HepG2 (cell line): ENCODE measurements around the gene TCF23. TPM values are rescaled to one million over a fixed set of nuclear protein-coding genes. Genes with fewer than 3 reads are reported as not detected.

Experiments used
- JARID2 ChIP-seq: sonication (generic); formaldehyde crosslinking; IDR thresholded peaks from 2 replicates; pipeline ENCODE4 v1.8.1; 2023; ENCODE audit warnings: missing genetic modification reagents, inconsistent platforms; ENCODE audit not compliant: insufficient replicate concordance
- JUNB ChIP-seq: sonication (generic); formaldehyde crosslinking; IDR thresholded peaks from 2 replicates; pipeline ENCODE4 v1.8.0; 2022; ENCODE audit warnings: missing genetic modification reagents, mild to moderate bottlenecking, borderline replicate concordance
- KLF6 ChIP-seq: IDR thresholded peaks from 2 replicates; pipeline ENCODE4 v1.8.0; 2016; ENCODE audit warnings: missing biosample characterization, missing genetic modification reagents
- MAFF ChIP-seq: IDR thresholded peaks from 2 replicates; pipeline ENCODE4 v1.6.1; 2011; ENCODE audit warnings: low read depth, low read length, improper control_type of control experiment
- SAP130 ChIP-seq: IDR thresholded peaks from 2 replicates; pipeline ENCODE4 v1.6.1; 2016; ENCODE audit warnings: low read depth
- ZNF451 ChIP-seq: sonication (generic); formaldehyde crosslinking; IDR thresholded peaks from 2 replicates; pipeline ENCODE4 v1.5.0; 2020; ENCODE audit warnings: mild to moderate bottlenecking, missing genetic modification reagents
- ZNF75D ChIP-seq: sonication (generic); formaldehyde crosslinking; IDR thresholded peaks from 2 replicates; pipeline ENCODE4 v1.8.1; 2023; ENCODE audit warnings: missing genetic modification reagents, mild to moderate bottlenecking, borderline replicate concordance
- polyA plus RNA-seq, 8 experiments: library from polyadenylated mRNA; depleted of rRNA in 3 of 8; stranded (reverse) in 7 of 8; unstranded in 1 of 8; fragments of >200 nt; fragmentation: Illumina TruSeq in 4 of 8; extraction: Trizol in 4 of 8; gene quantifications; 2 replicates each; pipeline versions ENCODE4 v1.2.1 to v1.2.3, GENCODE V29; 2011 to 2016; ENCODE audit warnings: low read depth in 4 of 8, missing spikeins in 1 of 8, mixed read lengths in 1 of 8; ENCODE audit not compliant: insufficient read depth in 1 of 8
- total RNA-seq, 5 experiments: library from RNA; depleted of rRNA; stranded (reverse); fragments of >200 nt; fragmentation: Illumina TruSeq; extraction: Trizol; gene quantifications; 2 replicates each; pipeline ENCODE4 v1.2.3, GENCODE V29; 2016; ENCODE audit warnings: low read depth in 1 of 5
- TF ChIP-seq, protein P1 (sequence below): sonication (generic); formaldehyde crosslinking; IDR thresholded peaks from 2 replicates; pipeline ENCODE4; 2020; ENCODE audit warnings: missing genetic modification reagents, mild to moderate bottlenecking, borderline replicate concordance
- TF ChIP-seq, protein P2 (sequence below): sonication (generic); formaldehyde crosslinking; IDR thresholded peaks from 2 replicates; pipeline ENCODE4 v1.4.0; 2020; ENCODE audit warnings: mild to moderate bottlenecking, missing genetic modification reagents
- TF ChIP-seq, protein P3 (sequence below): IDR thresholded peaks from 2 replicates; pipeline ENCODE4 v1.6.1; 2016; ENCODE audit warnings: control low read depth
- TF ChIP-seq, protein P4 (sequence below): sonication (generic); formaldehyde crosslinking; IDR thresholded peaks from 2 replicates; pipeline ENCODE4 v1.4.0; 2020; ENCODE audit warnings: missing genetic modification reagents, borderline replicate concordance
- TF ChIP-seq, protein P5 (sequence below): IDR thresholded peaks from 2 replicates; pipeline ENCODE4 v1.6.1; 2016; ENCODE audit warnings: missing compliant biosample characterization, missing genetic modification reagents, borderline replicate concordance
- TF ChIP-seq, protein P6 (sequence below): sonication (generic); formaldehyde crosslinking; IDR thresholded peaks from 2 replicates; pipeline ENCODE4 v1.5.0; 2020; ENCODE audit warnings: missing genetic modification reagents, mild to moderate bottlenecking, borderline replicate concordance
- TF ChIP-seq, protein P7 (sequence below): sonication (generic); formaldehyde crosslinking; IDR thresholded peaks from 2 replicates; pipeline ENCODE4 v1.5.0; 2020; ENCODE audit warnings: mild to moderate bottlenecking, missing genetic modification reagents
- TF ChIP-seq, protein P8 (sequence below): sonication (generic); formaldehyde crosslinking; IDR thresholded peaks from 2 replicates; pipeline ENCODE4 v1.4.0; 2020; ENCODE audit warnings: mild to moderate bottlenecking, missing genetic modification reagents

The TCF23 gene
- total and polyA plus RNA-seq, 2 of the 13 experiments (the other 11 are each of a cell fraction or from before 2014, with no cell fraction given) = 0.02 to 1.4 TPM

DNA sequence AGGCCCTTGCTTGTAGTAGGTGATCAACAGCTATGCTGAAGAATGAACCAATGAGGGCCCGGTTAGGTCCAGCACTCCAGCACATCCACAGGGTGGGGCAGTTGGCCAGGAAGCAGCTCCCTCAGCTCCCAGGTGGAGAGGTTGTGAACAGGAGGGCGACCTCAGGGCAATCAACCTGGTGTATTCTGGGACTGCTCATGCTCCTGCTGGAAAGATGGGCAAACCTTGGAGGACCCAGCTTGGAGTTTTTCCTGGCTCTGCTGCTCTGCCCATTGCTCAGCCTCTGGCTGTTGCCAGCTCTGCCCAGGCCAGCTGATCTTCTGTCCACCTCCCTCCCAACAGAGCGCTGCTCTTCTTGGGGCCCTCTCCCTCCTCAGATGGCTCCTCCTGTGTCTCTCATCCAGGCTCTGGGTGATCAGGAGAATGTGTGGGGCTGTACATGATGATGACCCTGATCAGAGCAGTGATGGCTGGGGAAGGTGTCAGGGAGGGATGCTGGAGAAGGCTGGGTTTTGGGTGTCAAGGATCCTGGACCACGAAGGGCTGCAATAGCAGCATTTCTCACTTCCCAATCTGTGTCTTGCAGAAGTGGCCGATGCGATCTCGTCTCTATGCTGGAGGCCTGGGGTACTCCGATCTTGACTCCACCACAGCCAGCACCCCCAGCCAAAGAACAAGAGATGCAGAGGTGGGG is 3.4 kb downstream of the TCF23 start (continued):
- TF ChIP-seq, protein P1, sequence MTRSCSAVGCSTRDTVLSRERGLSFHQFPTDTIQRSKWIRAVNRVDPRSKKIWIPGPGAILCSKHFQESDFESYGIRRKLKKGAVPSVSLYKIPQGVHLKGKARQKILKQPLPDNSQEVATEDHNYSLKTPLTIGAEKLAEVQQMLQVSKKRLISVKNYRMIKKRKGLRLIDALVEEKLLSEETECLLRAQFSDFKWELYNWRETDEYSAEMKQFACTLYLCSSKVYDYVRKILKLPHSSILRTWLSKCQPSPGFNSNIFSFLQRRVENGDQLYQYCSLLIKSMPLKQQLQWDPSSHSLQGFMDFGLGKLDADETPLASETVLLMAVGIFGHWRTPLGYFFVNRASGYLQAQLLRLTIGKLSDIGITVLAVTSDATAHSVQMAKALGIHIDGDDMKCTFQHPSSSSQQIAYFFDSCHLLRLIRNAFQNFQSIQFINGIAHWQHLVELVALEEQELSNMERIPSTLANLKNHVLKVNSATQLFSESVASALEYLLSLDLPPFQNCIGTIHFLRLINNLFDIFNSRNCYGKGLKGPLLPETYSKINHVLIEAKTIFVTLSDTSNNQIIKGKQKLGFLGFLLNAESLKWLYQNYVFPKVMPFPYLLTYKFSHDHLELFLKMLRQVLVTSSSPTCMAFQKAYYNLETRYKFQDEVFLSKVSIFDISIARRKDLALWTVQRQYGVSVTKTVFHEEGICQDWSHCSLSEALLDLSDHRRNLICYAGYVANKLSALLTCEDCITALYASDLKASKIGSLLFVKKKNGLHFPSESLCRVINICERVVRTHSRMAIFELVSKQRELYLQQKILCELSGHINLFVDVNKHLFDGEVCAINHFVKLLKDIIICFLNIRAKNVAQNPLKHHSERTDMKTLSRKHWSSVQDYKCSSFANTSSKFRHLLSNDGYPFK (CRISPR knock-in tag) = peak; percentile 37; the same call in 1 of the 2 replicates
- TF ChIP-seq, protein P2, sequence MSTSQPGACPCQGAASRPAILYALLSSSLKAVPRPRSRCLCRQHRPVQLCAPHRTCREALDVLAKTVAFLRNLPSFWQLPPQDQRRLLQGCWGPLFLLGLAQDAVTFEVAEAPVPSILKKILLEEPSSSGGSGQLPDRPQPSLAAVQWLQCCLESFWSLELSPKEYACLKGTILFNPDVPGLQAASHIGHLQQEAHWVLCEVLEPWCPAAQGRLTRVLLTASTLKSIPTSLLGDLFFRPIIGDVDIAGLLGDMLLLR (CRISPR knock-in tag) = no peak
- TF ChIP-seq, protein P3, sequence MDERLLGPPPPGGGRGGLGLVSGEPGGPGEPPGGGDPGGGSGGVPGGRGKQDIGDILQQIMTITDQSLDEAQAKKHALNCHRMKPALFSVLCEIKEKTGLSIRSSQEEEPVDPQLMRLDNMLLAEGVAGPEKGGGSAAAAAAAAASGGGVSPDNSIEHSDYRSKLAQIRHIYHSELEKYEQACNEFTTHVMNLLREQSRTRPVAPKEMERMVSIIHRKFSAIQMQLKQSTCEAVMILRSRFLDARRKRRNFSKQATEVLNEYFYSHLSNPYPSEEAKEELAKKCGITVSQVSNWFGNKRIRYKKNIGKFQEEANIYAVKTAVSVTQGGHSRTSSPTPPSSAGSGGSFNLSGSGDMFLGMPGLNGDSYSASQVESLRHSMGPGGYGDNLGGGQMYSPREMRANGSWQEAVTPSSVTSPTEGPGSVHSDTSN (CRISPR knock-in tag) = no peak
- TF ChIP-seq, protein P4, sequence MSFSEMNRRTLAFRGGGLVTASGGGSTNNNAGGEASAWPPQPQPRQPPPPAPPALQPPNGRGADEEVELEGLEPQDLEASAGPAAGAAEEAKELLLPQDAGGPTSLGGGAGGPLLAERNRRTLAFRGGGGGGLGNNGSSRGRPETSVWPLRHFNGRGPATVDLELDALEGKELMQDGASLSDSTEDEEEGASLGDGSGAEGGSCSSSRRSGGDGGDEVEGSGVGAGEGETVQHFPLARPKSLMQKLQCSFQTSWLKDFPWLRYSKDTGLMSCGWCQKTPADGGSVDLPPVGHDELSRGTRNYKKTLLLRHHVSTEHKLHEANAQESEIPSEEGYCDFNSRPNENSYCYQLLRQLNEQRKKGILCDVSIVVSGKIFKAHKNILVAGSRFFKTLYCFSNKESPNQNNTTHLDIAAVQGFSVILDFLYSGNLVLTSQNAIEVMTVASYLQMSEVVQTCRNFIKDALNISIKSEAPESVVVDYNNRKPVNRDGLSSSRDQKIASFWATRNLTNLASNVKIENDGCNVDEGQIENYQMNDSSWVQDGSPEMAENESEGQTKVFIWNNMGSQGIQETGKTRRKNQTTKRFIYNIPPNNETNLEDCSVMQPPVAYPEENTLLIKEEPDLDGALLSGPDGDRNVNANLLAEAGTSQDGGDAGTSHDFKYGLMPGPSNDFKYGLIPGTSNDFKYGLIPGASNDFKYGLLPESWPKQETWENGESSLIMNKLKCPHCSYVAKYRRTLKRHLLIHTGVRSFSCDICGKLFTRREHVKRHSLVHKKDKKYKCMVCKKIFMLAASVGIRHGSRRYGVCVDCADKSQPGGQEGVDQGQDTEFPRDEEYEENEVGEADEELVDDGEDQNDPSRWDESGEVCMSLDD (CRISPR knock-in tag) = no peak
- TF ChIP-seq KLF6 (no peak), ZNF451 (CRISPR knock-in tag) (0 out of 2 replicates have a peak, but pooled peaks have one; percentile 26), ZNF75D (CRISPR knock-in tag) (no peak), JARID2 (CRISPR knock-in tag) (no peak), SAP130 (CRISPR knock-in tag) (peak; percentile 29; the same call in 1 of the 2 replicates), JUNB (CRISPR knock-in tag) (no peak), MAFF (no peak)
- TF ChIP-seq, protein P5, sequence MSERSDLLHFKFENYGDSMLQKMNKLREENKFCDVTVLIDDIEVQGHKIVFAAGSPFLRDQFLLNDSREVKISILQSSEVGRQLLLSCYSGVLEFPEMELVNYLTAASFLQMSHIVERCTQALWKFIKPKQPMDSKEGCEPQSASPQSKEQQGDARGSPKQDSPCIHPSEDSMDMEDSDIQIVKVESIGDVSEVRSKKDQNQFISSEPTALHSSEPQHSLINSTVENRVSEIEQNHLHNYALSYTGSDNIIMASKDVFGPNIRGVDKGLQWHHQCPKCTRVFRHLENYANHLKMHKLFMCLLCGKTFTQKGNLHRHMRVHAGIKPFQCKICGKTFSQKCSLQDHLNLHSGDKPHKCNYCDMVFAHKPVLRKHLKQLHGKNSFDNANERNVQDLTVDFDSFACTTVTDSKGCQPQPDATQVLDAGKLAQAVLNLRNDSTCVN (CRISPR knock-in tag) = no peak; the same call in 1 of the 2 replicates
- TF ChIP-seq, protein P6, sequence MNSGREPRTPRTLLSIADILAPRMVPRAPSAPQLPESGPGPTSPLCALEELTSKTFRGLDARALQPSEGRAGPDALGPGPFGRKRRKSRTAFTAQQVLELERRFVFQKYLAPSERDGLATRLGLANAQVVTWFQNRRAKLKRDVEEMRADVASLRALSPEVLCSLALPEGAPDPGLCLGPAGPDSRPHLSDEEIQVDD (CRISPR knock-in tag) = no peak
- TF ChIP-seq, protein P7, sequence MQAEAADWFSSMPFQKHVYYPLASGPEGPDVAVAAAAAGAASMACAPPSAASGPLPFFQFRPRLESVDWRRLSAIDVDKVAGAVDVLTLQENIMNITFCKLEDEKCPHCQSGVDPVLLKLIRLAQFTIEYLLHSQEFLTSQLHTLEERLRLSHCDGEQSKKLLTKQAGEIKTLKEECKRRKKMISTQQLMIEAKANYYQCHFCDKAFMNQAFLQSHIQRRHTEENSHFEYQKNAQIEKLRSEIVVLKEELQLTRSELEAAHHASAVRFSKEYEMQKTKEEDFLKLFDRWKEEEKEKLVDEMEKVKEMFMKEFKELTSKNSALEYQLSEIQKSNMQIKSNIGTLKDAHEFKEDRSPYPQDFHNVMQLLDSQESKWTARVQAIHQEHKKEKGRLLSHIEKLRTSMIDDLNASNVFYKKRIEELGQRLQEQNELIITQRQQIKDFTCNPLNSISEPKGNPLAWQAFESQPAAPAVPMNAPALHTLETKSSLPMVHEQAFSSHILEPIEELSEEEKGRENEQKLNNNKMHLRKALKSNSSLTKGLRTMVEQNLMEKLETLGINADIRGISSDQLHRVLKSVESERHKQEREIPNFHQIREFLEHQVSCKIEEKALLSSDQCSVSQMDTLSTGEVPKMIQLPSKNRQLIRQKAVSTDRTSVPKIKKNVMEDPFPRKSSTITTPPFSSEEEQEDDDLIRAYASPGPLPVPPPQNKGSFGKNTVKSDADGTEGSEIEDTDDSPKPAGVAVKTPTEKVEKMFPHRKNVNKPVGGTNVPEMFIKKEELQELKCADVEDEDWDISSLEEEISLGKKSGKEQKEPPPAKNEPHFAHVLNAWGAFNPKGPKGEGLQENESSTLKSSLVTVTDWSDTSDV (CRISPR knock-in tag) = no peak
- TF ChIP-seq, protein P8, sequence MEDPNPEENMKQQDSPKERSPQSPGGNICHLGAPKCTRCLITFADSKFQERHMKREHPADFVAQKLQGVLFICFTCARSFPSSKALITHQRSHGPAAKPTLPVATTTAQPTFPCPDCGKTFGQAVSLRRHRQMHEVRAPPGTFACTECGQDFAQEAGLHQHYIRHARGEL (CRISPR knock-in tag) = no peak
